ENCODE results near the gene MACROD2.

MACROD2 gene

DNA sequence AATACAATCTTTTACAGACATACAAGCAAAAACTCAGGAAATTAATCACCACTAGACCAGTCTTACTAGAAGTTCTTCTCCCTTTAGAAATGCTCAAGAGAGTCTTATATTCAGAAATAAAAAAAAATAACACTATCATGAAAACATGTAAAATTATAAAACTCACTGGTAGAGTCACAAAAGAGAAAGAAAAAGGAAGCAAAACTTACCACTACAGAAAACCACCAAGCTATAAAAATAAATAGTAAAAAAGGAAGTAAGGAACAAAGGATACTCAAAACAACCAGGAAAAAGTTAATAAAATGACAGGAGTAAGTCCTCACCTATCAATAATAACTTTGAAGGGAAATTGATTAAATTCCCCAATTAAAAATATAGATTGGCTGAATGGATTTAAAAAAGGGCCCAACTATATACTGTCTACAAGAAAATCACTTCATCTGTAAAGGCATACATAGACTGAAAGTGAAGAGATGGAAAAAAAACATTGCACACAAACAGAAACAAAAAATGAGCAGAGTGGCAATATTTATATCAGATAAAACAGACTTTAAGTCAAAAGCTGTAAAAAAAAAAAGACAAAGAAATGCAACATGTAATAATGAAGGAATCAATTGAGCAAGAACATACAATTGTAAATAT, 2088.4 kb downstream of the MACROD2 start:
- no peaks in the 10 kb centered on the region for H3K27me3 ChIP-seq (ENCODE audit: control insufficient read depth, insufficient read depth, low read length, poor library complexity, severe bottlenecking)
- H3K36me3 ChIP-seq (ENCODE audit: control insufficient read depth, insufficient read depth, low read length) = no peaks in the 10 kb centered on the region
- H3K4me1 ChIP-seq (ENCODE audit: control insufficient read depth, insufficient read depth, low read length) = no peaks in the 10 kb centered on the region
- no peaks in the 10 kb centered on the region for H3K9me3 ChIP-seq (ENCODE audit: control insufficient read depth, low read length)
- no peak overlapping the region for H3K27ac ChIP-seq (ENCODE audit: insufficient read depth, low read depth, low read length, poor library complexity, severe bottlenecking)
- no peak overlapping the region for H3K4me3 ChIP-seq (ENCODE audit: insufficient read depth, low read depth, low read length)

DNA sequence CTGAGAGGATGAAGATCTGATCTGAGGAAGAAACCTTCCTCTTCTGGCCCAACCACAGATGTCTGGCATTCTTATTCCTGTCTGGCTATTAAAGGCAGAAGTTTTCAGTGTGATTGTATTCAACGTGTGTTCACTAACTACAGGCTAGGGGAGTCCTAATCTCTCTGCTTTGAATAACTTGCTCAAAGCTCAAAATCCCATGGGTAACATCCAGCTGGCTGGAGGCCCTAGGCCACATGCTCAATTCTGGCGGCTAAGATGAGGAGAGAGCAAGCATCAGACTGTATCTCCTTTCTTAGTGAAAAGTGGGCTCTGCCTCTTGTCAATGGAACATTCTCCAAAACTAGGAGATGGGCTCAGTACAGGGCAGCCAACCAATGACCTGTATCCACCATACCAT, 2099.9 kb downstream of the MACROD2 start:
- Histone ChIP-seq H3K4me1 (ENCODE audit: control insufficient read depth, insufficient read depth, low read length) (no peaks in the 10 kb centered on the region), H3K4me3 (ENCODE audit: insufficient read depth, low read depth, low read length) (no peak overlapping the region), H3K27me3 (ENCODE audit: control insufficient read depth, insufficient read depth, low read length, poor library complexity, severe bottlenecking) (no peaks in the 10 kb centered on the region), H3K9me3 (ENCODE audit: control insufficient read depth, low read length) (no peaks in the 10 kb centered on the region), H3K36me3 (ENCODE audit: control insufficient read depth, insufficient read depth, low read length) (no peaks in the 10 kb centered on the region), H3K27ac (ENCODE audit: insufficient read depth, low read depth, low read length, poor library complexity, severe bottlenecking) (no peak overlapping the region)
- 94 to 95% methylated on average over 2 of the region's 2 CpGs for WGBS, 2 experiments

DNA sequence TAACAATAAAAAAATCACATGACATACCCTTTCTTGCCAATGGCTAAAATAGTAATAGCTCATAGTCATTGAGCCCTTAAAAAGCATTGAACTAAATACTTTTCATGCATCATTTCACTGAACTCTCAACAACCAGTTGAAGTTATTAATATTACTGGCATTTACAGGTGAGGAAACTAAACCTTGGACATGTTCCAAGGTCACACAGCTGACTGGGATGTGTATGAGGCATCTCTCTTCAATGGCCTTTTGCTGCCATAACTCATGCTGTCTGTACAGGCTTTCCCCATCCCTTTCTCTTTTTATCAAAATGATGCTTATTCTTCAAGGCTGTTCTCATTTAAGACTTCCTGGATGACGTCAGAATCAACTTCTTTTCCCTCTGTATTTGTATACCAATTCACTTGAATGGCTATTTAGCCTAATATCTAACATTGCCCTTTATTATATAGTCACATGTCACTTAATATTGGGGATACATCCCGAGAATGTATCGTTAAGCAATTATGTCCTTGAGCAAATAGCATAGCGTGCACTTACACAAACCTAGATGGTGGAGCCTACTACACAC, 2101.5 kb downstream of the MACROD2 start:
- Histone ChIP-seq H3K27ac (ENCODE audit: insufficient read depth, low read depth, low read length, poor library complexity, severe bottlenecking) (no peak overlapping the region), H3K9me3 (ENCODE audit: control insufficient read depth, low read length) (no peaks in the 10 kb centered on the region), H3K4me1 (ENCODE audit: control insufficient read depth, insufficient read depth, low read length) (no peaks in the 10 kb centered on the region), H3K27me3 (ENCODE audit: control insufficient read depth, insufficient read depth, low read length, poor library complexity, severe bottlenecking) (no peaks in the 10 kb centered on the region), H3K4me3 (ENCODE audit: insufficient read depth, low read depth, low read length) (no peak overlapping the region), H3K36me3 (ENCODE audit: control insufficient read depth, insufficient read depth, low read length) (no peaks in the 10 kb centered on the region)
- 93 to 94% methylated on average over 4 of the region's 4 CpGs for WGBS, 2 experiments

DNA sequence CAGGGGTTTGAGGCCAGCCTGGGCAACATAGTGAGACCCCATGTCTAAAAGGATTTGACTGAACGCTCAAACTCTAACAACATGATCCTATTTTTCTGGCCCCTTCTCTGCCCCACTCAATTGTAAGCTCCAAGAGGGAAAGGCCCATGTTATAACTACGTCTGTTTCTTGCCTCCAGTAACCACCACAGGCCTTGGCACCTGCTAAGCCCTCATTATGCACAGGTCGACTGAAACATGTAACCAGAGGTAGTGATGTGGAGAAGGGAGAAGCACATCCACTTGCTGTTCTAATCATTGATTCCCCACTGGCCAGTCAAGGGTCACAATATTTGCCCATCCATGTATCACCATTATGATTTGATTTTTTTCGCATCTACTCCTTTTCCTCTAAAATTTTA, 2102.5 kb downstream of the MACROD2 start:
- Histone ChIP-seq H3K27ac (ENCODE audit: insufficient read depth, low read depth, low read length, poor library complexity, severe bottlenecking) (no peak overlapping the region), H3K27me3 (ENCODE audit: control insufficient read depth, insufficient read depth, low read length, poor library complexity, severe bottlenecking) (no peaks in the 10 kb centered on the region), H3K36me3 (ENCODE audit: control insufficient read depth, insufficient read depth, low read length) (no peaks in the 10 kb centered on the region), H3K4me1 (ENCODE audit: control insufficient read depth, insufficient read depth, low read length) (no peaks in the 10 kb centered on the region), H3K4me3 (ENCODE audit: insufficient read depth, low read depth, low read length) (no peak overlapping the region), H3K9me3 (ENCODE audit: control insufficient read depth, low read length) (no peaks in the 10 kb centered on the region)
- 92 to 95% methylated on average over 3 of the region's 4 CpGs for WGBS, 2 experiments

DNA sequence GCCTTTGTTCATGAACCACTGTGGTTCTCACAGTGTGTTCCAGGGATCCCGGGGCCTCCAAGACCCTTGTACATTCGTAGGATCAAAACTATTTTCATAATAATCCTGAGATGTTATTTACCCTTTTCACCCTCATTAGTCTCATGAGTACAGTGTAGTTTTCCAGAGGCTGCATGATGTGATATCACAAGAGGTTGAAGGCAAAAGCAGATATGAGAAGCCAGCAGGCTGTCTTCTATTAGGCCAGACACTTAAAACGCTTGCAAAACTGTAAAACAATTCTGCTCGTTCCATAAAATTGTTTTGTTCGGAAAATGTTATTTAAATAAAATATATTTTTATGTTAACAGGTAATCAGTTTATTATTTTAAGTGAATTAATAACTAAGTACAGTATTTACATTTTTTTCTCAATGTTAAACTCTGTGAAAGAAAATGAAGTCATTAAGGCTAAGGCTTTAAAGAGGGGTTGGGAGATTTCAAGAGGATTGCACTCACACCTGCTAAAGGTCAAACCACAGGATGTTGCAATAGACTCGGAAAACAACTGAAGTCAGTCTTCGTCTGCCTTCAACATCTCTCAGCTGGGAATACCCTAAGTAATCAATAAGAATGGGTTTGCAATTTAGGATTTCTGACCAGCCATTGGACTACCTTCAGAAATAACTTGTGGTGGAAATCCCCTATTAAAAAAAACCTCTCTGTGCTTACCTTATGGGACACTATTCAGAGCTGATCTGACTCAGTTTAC, 2103.7 kb downstream of the MACROD2 start:
- Histone ChIP-seq H3K4me1 (ENCODE audit: control insufficient read depth, insufficient read depth, low read length) (no peaks in the 10 kb centered on the region), H3K27ac (ENCODE audit: insufficient read depth, low read depth, low read length, poor library complexity, severe bottlenecking) (no peak overlapping the region), H3K27me3 (ENCODE audit: control insufficient read depth, insufficient read depth, low read length, poor library complexity, severe bottlenecking) (no peaks in the 10 kb centered on the region), H3K4me3 (ENCODE audit: insufficient read depth, low read depth, low read length) (no peak overlapping the region), H3K9me3 (ENCODE audit: control insufficient read depth, low read length) (no peaks in the 10 kb centered on the region), H3K36me3 (ENCODE audit: control insufficient read depth, insufficient read depth, low read length) (no peaks in the 10 kb centered on the region)
- 90 to 94% methylated on average over 6 of the region's 7 CpGs for WGBS, 2 experiments

DNA sequence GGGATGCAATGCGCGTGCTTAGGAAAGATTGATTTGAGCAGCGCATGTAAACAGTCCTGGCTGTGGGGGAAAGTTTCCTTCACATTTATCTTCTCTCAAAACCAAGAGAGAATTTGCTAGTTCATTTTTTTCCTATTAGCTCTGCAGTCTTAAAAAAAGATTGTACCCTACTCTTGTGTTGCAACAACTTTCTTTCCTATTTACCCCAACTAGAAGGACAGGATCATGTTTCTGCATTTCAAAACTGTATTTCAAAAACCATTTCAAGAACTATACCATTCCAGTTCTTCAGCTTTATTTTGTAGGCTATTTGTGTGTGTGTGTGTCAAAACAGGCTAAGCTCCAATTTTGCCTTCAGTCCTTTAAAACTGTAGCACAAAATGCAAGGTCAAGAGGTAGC, 2104.8 kb downstream of the MACROD2 start:
- Histone ChIP-seq H3K4me1 (ENCODE audit: control insufficient read depth, insufficient read depth, low read length) (no peaks in the 10 kb centered on the region), H3K27ac (ENCODE audit: insufficient read depth, low read depth, low read length, poor library complexity, severe bottlenecking) (no peak overlapping the region), H3K9me3 (ENCODE audit: control insufficient read depth, low read length) (no peaks in the 10 kb centered on the region), H3K27me3 (ENCODE audit: control insufficient read depth, insufficient read depth, low read length, poor library complexity, severe bottlenecking) (no peaks in the 10 kb centered on the region), H3K36me3 (ENCODE audit: control insufficient read depth, insufficient read depth, low read length) (no peaks in the 10 kb centered on the region), H3K4me3 (ENCODE audit: insufficient read depth, low read depth, low read length) (no peak overlapping the region)
- 93 to 97% methylated on average over 3 of the region's 3 CpGs for WGBS, 2 experiments

DNA sequence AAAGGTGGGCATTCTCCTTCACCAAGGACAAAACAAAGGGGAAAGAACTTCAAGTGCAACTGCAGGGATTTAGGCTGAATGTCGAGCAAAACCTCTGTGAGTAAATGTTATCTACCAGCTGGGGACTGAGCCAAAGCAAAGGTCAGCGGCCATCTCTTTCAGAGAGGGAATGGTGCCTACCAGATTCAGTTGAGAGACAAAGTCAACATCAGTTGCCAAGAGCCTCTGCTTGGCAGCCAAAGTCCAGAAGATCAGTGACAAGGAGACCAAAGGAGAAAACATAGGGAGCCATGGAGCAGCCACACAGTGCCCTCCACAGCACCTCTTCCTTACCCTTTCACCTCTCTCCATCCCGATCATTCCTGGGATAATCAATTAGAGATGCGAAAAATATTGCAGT, 2105.5 kb downstream of the MACROD2 start:
- Histone ChIP-seq H3K27ac (ENCODE audit: insufficient read depth, low read depth, low read length, poor library complexity, severe bottlenecking) (no peak overlapping the region), H3K9me3 (ENCODE audit: control insufficient read depth, low read length) (no peaks in the 10 kb centered on the region), H3K27me3 (ENCODE audit: control insufficient read depth, insufficient read depth, low read length, poor library complexity, severe bottlenecking) (no peaks in the 10 kb centered on the region), H3K4me1 (ENCODE audit: control insufficient read depth, insufficient read depth, low read length) (no peaks in the 10 kb centered on the region), H3K36me3 (ENCODE audit: control insufficient read depth, insufficient read depth, low read length) (no peaks in the 10 kb centered on the region), H3K4me3 (ENCODE audit: insufficient read depth, low read depth, low read length) (no peak overlapping the region)
- WGBS, 2 experiments = 93 to 95% methylated on average over 4 of the region's 4 CpGs
